Spleen (tissue), 7 donors: ENCODE results near the gene MAP3K10.

Experiments used
- POLR2A ChIP-seq, 3 donors: fragments of 450-650 bp; IDR thresholded peaks; one replicate each; pipeline ENCODE4 v1.5.1; 2017; ENCODE audit warnings: antibody characterized with exemption in 3 of 3, mild to moderate bottlenecking in 1 of 3
- POLR2AphosphoS5 ChIP-seq, 3 donors: sonication (generic); formaldehyde crosslinking; IDR thresholded peaks; one replicate each; pipeline ENCODE4 v1.5.1; 2017; ENCODE audit warnings: antibody characterized with exemption in 3 of 3
- TF ChIP-seq, protein P1 (sequence below), 11 experiments: fragments of 200-600 bp in 7 of 11; fragments of 450-650 bp in 4 of 11; sonication (generic) in 4 of 11; IDR thresholded peaks in 8 of 11; conservative IDR thresholded peaks in 3 of 11; 1 replicate in 7 of 11; 2 replicates in 4 of 11; pipeline versions ENCODE4 v1.4.0 to v1.8.0; 2016 to 2021; ENCODE audit warnings: antibody characterized with exemption in 11 of 11, inconsistent platforms in 4 of 11, mild to moderate bottlenecking in 1 of 11
- donor health status: DM: no; HTN: no; CAD: no; lungs with moderate emphysema.
- donor health status: DM: no; HTN: no; CAD: no.
- donor health status: DM: no; HTN: no; CAD: no.

DNA sequence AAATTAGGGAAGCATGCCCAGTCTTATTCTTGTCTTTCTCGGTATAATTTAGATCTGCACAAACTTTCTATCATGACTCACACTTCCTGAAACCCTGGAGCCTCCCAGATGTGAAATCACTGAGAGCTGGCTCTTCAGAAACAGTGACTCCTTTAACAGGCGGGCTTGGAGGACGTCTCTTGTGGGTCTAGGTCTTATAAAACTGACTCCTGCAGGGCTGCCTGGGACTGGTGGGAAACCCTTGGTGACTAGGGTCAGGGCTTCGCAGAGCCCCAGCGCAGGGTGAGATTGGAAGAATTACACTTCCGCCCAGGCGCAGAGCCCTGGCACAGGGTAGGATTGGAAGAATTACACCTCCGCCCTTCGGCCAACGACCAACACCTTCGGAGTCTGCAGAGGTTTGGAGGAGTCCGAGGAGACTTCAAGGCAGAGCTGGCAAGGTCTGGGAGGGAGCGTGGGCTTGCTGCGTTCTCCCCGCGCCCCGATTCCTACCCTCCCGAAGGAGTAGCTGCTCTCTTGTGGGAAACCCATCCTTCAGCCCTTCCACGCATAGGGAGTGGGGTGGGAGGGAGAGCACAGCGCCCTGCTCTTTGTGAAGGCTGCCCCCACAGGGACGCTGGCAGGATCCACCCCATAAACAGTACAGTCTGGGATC lies 43.4 kb upstream of the MAP3K10 start:
- TF ChIP-seq, protein P1, sequence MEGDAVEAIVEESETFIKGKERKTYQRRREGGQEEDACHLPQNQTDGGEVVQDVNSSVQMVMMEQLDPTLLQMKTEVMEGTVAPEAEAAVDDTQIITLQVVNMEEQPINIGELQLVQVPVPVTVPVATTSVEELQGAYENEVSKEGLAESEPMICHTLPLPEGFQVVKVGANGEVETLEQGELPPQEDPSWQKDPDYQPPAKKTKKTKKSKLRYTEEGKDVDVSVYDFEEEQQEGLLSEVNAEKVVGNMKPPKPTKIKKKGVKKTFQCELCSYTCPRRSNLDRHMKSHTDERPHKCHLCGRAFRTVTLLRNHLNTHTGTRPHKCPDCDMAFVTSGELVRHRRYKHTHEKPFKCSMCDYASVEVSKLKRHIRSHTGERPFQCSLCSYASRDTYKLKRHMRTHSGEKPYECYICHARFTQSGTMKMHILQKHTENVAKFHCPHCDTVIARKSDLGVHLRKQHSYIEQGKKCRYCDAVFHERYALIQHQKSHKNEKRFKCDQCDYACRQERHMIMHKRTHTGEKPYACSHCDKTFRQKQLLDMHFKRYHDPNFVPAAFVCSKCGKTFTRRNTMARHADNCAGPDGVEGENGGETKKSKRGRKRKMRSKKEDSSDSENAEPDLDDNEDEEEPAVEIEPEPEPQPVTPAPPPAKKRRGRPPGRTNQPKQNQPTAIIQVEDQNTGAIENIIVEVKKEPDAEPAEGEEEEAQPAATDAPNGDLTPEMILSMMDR (IDR thresholded peaks at IDR 0.05 in 8 of 11, conservative IDR thresholded peaks at IDR 0.05 in 3 of 11), result no peak
- no peak for TF ChIP-seq POLR2A (IDR thresholded peaks at IDR 0.05)
- no peak for TF ChIP-seq POLR2AphosphoS5 (IDR thresholded peaks at IDR 0.05)
